ENCODE results near the gene ISM1.

DNA sequence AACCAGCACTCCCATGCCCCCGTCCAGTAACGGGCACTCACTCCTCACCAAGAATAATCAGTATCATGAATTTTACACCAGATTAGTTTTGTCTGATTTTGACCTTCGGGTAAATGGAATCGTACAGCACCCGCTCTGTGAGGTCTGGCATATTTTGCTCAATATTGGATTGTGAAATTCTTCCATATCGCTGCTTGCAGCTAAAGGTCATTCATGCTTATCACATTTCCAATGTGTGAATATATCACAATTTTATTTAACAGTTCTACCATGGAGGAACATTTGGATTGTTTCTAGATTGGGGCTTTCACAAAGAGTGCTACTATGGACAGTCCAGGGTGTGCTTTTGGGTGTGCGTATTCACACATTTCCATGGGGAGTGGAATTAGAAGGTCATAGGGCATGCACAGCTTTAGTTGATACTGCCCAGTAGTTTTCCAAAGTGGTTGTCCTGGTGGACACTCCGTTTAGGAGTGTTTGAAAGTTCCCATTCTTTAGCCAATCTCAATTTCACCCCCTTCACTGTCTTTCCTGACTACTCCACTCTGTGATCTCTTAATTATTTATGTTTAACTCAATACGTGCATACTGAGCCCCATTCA, 86.6 kb downstream of the ISM1 start:
- no peak for TF ChIP-seq EP300 (IDR thresholded peaks at IDR 0.05; ENCODE audit: low read depth)
- no peak for TF ChIP-seq CTCF (IDR thresholded peaks at IDR 0.05)
- no peak for TF ChIP-seq POLR2A (IDR thresholded peaks at IDR 0.05)

Data from transverse colon (tissue), 3 donors.